GM10847 (cell line): ENCODE measurements around the gene C2CD2L.

Experiments used
- POLR2A ChIP-seq: IDR thresholded peaks from 2 replicates; pipeline ENCODE4 v1.6.1; 2011; ENCODE audit not compliant: insufficient read length; ENCODE audit errors: extremely low read depth

The C2CD2L gene

GRCh38 chr11:119121008-119121810 lies 14.1 kb downstream of the C2CD2L start, which contains the start of gene HINFP:
Gene HINFP (plus strand): TSS chr11:119121580. CDS start chr11:119126945, 5,365 bp downstream.
- no peak for TF ChIP-seq POLR2A

GRCh38 chr11:119121811-119122124 lies 14.6 kb downstream of the C2CD2L start:
- no peak for TF ChIP-seq POLR2A

- no peak for TF ChIP-seq POLR2A
Observed at GRCh38 chr11:119125821-119126220, 18.7 kb downstream of the C2CD2L start.

GRCh38 chr11:119126675-119127268 lies 19.6 kb downstream of the C2CD2L start:
- TF ChIP-seq POLR2A: no peak

- TF ChIP-seq POLR2A: no peak
Observed at GRCh38 chr11:119130662-119131061, 23.5 kb downstream of the C2CD2L start.

GRCh38 chr11:119134389-119134978 lies 27.3 kb downstream of the C2CD2L start:
- TF ChIP-seq POLR2A: no peak

- TF ChIP-seq POLR2A: no peak
Observed at GRCh38 chr11:119144825-119145486, 37.8 kb downstream of the C2CD2L start.

GRCh38 chr11:119145551-119145950 lies 38.4 kb downstream of the C2CD2L start:
- TF ChIP-seq POLR2A: no peak

GRCh38 chr11:119147604-119148333 lies 40.6 kb downstream of the C2CD2L start:
- no peak for TF ChIP-seq POLR2A

GRCh38 chr11:119148720-119149017 lies 41.5 kb downstream of the C2CD2L start:
- no peak for TF ChIP-seq POLR2A

GRCh38 chr11:119149018-119149785 lies 42.1 kb downstream of the C2CD2L start, which contains the start of gene ABCG4:
Gene ABCG4 (plus strand): TSS chr11:119149052. CDS start chr11:119149966, 914 bp downstream.
- no peak for TF ChIP-seq POLR2A

- no peak for TF ChIP-seq POLR2A
Observed at GRCh38 chr11:119149786-119150275, 42.7 kb downstream of the C2CD2L start.

- no peak for TF ChIP-seq POLR2A
Observed at GRCh38 chr11:119152043-119152442, 44.9 kb downstream of the C2CD2L start.

- TF ChIP-seq POLR2A: no peak
Observed at GRCh38 chr11:119152604-119153003, 45.5 kb downstream of the C2CD2L start.

GRCh38 chr11:119153049-119153818 lies 46.1 kb downstream of the C2CD2L start:
- no peak for TF ChIP-seq POLR2A
